ENCODE data around the gene MFAP2. TPM values are rescaled to one million over a fixed set of nuclear protein-coding genes. Genes with fewer than 3 reads are reported as not detected.
A peak's percentile ranks its signal among the peaks of the same experiment; 100 is the strongest.

The MFAP2 gene
- total RNA-seq, 2 donors from 2014 or later: 1.4 to 6.0 TPM

GRCh38 chr1:16986113-16986512 is 5.7 kb upstream of the MFAP2 start:
- intact Hi-C loops (cut with DNase I): no loop called here
- no peak overlapping the region for H3K9ac ChIP-seq (ENCODE audit: low read depth in 2 of 2, low read length in 2 of 2)
- TF ChIP-seq, protein P1, sequence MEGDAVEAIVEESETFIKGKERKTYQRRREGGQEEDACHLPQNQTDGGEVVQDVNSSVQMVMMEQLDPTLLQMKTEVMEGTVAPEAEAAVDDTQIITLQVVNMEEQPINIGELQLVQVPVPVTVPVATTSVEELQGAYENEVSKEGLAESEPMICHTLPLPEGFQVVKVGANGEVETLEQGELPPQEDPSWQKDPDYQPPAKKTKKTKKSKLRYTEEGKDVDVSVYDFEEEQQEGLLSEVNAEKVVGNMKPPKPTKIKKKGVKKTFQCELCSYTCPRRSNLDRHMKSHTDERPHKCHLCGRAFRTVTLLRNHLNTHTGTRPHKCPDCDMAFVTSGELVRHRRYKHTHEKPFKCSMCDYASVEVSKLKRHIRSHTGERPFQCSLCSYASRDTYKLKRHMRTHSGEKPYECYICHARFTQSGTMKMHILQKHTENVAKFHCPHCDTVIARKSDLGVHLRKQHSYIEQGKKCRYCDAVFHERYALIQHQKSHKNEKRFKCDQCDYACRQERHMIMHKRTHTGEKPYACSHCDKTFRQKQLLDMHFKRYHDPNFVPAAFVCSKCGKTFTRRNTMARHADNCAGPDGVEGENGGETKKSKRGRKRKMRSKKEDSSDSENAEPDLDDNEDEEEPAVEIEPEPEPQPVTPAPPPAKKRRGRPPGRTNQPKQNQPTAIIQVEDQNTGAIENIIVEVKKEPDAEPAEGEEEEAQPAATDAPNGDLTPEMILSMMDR (IDR thresholded peaks at IDR 0.05): no peak
- no peaks in the 10 kb centered on the region for H3K4me1 ChIP-seq
- no peaks in the 10 kb centered on the region for H3K9me3 ChIP-seq
- no peaks in the 10 kb centered on the region for H3K27me3 ChIP-seq
- H3K36me3 ChIP-seq: no peaks in the 10 kb centered on the region
- H3K4me3 ChIP-seq: no peak overlapping the region
- DNase-seq: no peak
- H3K27ac ChIP-seq: no peak overlapping the region

DNA sequence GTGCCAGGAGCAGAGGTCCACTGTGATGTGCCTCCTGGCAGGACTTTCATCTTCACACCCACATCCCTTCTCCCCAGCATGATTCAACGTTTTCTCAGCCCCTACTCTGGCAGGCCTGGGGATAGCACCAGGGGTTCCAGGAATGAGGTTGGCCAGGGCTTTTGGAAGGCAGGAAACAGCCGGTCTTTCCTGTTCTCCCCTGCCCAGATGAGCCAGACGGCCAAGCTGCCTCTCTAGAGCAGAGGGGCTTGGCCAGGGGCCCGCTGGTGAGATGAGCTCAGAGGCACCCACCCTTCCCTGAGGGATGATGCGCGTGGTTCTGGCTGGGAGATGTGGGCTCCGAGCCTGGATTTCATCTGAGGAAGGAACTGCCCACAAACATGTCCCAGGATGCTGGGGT is 4.3 kb upstream of the MFAP2 start:
- Histone ChIP-seq H3K36me3 (no peaks in the 10 kb centered on the region), H3K27me3 (peaks cover 6% of the 10 kb centered on the region), H3K9me3 (no peaks in the 10 kb centered on the region), H3K4me3 (no peak overlapping the region), H3K9ac (ENCODE audit: low read depth in 2 of 2, low read length in 2 of 2) (no peak overlapping the region), H3K4me1 (no peaks in the 10 kb centered on the region), H3K27ac (no peak overlapping the region)
- intact Hi-C loops (cut with DNase I): no loop called here
- DNase-seq: peak; percentile 40
- TF ChIP-seq, protein P1 (IDR thresholded peaks at IDR 0.05): no peak

DNA sequence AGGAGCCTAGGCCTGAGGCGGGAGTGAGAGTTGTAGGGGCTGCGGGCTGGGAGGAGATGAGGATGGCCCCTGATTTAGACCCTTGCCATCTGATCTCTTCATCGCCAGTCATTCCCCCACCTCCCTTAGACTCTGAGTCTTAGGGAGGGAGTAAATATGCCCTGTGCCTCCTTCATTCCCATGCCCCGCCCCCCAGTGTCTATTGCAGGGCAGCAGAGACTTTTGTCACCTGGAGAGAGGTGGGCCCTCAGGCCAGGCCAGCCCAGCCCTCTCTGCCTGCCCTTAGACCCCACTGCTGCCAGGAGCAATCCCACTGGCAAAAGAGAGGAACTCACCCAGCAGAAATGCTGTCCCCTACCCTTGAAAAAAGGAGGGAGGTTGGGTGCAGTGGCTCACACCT is 3.2 kb upstream of the MFAP2 start:
- Histone ChIP-seq H3K9ac (ENCODE audit: low read depth in 2 of 2, low read length in 2 of 2) (no peak overlapping the region), H3K36me3 (no peaks in the 10 kb centered on the region), H3K4me3 (no peak overlapping the region), H3K27ac (no peak overlapping the region), H3K4me1 (no peaks in the 10 kb centered on the region), H3K27me3 (peaks cover 11% of the 10 kb centered on the region), H3K9me3 (no peaks in the 10 kb centered on the region)
- intact Hi-C loops (cut with DNase I): no loop called here
- TF ChIP-seq, protein P1 (IDR thresholded peaks at IDR 0.05): no peak
- no peak for DNase-seq

- H3K27ac ChIP-seq: no peak overlapping the region
- no peaks in the 10 kb centered on the region for H3K36me3 ChIP-seq
- H3K4me3 ChIP-seq: no peak overlapping the region
- H3K27me3 ChIP-seq: peaks cover 11% of the 10 kb centered on the region
- no peaks in the 10 kb centered on the region for H3K4me1 ChIP-seq
- TF ChIP-seq, protein P1 (IDR thresholded peaks at IDR 0.05): no peak
- intact Hi-C loops (cut with DNase I): no loop called here
- H3K9ac ChIP-seq (ENCODE audit: low read depth in 2 of 2, low read length in 2 of 2): no peak overlapping the region
- H3K9me3 ChIP-seq: no peaks in the 10 kb centered on the region
- no peak for DNase-seq
Measured at GRCh38 chr1:16982902-16983301, 2.5 kb upstream of the MFAP2 start.

GRCh38 chr1:16981269-16981849 is 939 bp upstream of the MFAP2 start:
- no peak overlapping the region for H3K27ac ChIP-seq
- H3K9ac ChIP-seq (ENCODE audit: low read depth in 2 of 2, low read length in 2 of 2): no peak overlapping the region
- H3K27me3 ChIP-seq: peaks cover 11% of the 10 kb centered on the region
- intact Hi-C loops (cut with DNase I): no loop called here
- TF ChIP-seq, protein P1 (IDR thresholded peaks at IDR 0.05): no peak
- no peak overlapping the region for H3K4me3 ChIP-seq
- H3K36me3 ChIP-seq: no peaks in the 10 kb centered on the region
- no peaks in the 10 kb centered on the region for H3K4me1 ChIP-seq
- H3K9me3 ChIP-seq: no peaks in the 10 kb centered on the region
- no peak for DNase-seq

Data from colonic mucosa (tissue), 4 donors.